ENCODE measurements around the gene SLC30A1.
"Not testable (repeated sequence)": the region's sequence is repeated elsewhere in the genome, so short reads cannot be mapped to it uniquely, and the experiment has no call there.

Gene SLC30A1, protein sequence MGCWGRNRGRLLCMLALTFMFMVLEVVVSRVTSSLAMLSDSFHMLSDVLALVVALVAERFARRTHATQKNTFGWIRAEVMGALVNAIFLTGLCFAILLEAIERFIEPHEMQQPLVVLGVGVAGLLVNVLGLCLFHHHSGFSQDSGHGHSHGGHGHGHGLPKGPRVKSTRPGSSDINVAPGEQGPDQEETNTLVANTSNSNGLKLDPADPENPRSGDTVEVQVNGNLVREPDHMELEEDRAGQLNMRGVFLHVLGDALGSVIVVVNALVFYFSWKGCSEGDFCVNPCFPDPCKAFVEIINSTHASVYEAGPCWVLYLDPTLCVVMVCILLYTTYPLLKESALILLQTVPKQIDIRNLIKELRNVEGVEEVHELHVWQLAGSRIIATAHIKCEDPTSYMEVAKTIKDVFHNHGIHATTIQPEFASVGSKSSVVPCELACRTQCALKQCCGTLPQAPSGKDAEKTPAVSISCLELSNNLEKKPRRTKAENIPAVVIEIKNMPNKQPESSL

DNA sequence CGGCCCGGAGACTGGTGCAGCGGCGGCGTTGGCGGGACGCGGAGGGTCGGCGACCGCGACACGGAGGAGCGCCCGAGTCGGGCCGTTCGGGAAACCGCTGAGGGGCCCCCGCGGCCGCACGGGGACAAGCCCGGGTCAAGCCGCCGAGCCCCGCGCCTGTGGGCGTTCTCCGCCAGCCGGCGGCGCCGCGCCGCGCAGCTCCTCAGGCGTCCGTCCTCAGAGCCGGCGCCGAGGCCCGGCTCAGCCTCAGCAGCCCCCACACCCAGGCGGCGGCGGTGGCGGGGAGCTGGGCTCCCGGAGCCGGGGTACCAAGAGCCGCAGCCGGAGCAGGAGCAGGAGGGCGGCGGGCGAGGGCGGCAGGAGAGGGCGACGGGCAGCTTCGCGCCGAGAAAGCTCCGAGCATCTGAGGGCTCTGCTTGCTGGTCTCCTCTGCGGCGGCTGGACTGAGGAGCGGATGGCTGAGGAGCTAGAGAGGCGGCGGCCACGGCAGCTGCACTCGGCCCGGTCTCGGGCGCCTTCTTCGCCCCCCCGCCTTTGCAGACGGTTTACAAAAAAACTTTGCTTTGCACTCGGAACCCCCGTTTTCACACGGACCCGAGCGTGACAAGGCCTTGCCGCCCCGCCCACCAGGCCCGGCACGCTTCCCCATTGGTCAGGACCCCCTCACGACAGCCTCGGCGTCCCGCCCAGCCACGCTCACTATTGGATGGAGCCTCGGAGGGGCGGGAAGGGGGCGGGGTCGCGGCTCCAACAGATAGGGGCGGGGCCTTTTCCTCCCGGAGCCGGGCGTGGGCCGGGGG is at the start of gene SLC30A1:
Gene SLC30A1, minus strand, starts transcription at position 522 of the 800 bp plus-strand sequence. CDS start 549 bp downstream, outside the sequence.
- DNase-seq (ENCODE audit: low spot score): peak; percentile 99

- DNase-seq (ENCODE audit: low spot score): no peak
Measured at GRCh38 chr1:211628417-211628816, 49.5 kb upstream of the SLC30A1 start.

- no peak for DNase-seq (ENCODE audit: low spot score)
Measured at GRCh38 chr1:211627259-211627658, 48.3 kb upstream of the SLC30A1 start.

- not testable (repeated sequence) for DNase-seq (ENCODE audit: low spot score)
Measured at GRCh38 chr1:211625866-211626265, 46.9 kb upstream of the SLC30A1 start.

- peak; percentile 29 for DNase-seq (ENCODE audit: low spot score)
Measured at GRCh38 chr1:211625040-211625439, 46.1 kb upstream of the SLC30A1 start.

DNA sequence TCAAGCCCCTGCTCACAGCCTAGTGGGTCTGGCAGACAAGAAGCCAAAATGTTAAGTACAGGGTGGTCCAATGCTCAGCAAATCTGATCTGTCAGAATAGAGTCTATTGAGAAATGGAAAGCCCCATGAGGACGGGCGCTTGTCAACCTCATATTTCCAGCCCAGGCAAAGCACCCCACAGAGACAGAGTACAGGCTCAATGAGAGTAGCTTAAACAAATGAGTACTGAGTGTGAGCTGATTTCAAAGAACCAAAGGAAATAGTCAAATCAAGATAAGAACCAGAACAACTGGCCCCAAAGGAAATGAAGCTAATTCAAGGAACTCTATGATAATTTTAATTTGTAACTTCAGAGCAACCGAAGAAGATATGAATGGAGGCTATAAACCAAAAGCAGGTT is 44.6 kb upstream of the SLC30A1 start:
- DNase-seq (ENCODE audit: low spot score): no peak

- no peak for DNase-seq (ENCODE audit: low spot score)
Measured at GRCh38 chr1:211621447-211622198, 42.7 kb upstream of the SLC30A1 start.

DNA sequence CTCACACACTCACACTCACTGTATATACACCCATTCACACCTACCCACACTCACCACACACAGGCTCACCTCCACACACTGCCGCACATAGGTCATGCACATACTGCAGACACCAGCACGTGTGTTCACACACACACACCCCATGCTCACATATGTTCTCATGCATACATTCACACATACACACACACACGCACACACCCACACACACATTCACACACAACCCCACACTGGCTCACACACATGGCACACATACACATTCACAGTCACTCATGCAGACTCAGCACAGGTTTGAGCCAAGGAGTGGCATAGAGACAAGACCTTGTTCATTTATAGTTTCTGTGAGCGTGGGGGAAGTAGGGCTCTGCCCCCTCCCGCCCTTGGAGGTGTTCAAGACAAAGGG is 41.1 kb upstream of the SLC30A1 start:
- DNase-seq (ENCODE audit: low spot score): no peak

GRCh38 chr1:211619033-211619996 is 40.4 kb upstream of the SLC30A1 start:
- DNase-seq (ENCODE audit: low spot score): no peak

- no peak for DNase-seq (ENCODE audit: low spot score)
Measured at GRCh38 chr1:211616965-211617297, 38.0 kb upstream of the SLC30A1 start.

GRCh38 chr1:211616231-211616964 is 37.4 kb upstream of the SLC30A1 start:
- no peak for DNase-seq (ENCODE audit: low spot score)

DNA sequence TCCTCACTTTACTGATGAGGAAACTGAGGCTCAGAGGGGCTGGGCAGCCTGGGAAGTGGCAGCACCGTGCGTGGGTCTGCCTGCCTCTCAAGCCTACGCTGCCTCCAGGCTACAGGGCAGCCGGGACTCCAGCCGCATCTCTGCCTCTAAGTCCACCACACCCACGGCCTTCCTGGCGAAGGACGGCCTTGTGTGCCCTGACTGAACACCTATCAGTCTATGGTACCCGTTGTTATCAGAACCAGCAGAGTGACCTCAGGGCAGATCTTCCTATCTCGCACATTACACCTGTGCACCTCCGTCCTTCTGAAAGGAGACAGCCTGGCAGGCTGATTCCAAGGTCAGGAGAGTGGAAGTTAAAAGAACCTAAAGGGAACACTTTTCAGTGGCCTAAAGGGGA is 35.7 kb upstream of the SLC30A1 start:
- no peak for DNase-seq (ENCODE audit: low spot score)

GRCh38 chr1:211613951-211614350 is 35.0 kb upstream of the SLC30A1 start:
- DNase-seq (ENCODE audit: low spot score): no peak

DNA sequence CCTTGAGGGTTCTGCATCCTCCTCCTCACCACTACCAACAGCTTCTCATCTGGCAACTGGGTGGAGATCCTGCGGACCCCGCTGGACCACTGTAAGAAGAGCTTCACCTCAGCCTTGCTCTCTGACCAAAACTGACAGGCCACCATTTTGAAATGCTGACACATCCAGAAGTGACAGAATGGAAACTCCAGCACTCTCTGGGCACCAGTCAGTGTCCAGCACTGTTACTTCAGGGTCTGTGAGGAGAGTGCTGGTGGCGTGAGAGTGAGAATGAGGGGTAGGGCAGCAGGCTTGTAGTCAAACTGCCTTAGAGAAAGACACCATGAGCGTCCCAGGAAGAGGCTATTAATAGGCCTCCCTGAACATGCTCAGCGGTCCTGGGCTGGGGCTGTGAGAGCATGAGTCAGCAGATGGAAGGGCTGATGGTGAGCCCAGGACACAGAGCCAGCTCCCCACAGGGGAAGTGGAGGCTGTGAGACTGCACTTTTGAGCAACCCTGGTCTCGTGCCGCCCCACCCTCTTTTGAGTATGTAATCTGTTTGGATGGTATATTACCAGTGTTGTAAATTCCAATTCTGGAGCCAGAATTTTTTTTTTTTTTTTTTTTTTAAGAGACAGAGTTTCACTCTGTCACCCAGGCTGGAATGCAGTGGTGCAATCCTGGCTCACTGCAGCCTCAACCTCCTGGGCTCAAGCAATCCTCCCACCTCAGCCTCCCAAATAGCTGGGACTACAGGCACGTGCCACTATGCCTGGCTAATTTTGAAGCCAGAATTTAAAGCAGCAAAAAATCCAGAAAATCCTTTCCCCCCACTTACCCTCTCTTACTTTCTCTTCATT is 34.4 kb upstream of the SLC30A1 start:
- no peak for DNase-seq (ENCODE audit: low spot score)

GRCh38 chr1:211612786-211613107 is 33.8 kb upstream of the SLC30A1 start:
- DNase-seq (ENCODE audit: low spot score): no peak

GRCh38 chr1:211611818-211612217 is 32.9 kb upstream of the SLC30A1 start:
- no peak for DNase-seq (ENCODE audit: low spot score)

DNA sequence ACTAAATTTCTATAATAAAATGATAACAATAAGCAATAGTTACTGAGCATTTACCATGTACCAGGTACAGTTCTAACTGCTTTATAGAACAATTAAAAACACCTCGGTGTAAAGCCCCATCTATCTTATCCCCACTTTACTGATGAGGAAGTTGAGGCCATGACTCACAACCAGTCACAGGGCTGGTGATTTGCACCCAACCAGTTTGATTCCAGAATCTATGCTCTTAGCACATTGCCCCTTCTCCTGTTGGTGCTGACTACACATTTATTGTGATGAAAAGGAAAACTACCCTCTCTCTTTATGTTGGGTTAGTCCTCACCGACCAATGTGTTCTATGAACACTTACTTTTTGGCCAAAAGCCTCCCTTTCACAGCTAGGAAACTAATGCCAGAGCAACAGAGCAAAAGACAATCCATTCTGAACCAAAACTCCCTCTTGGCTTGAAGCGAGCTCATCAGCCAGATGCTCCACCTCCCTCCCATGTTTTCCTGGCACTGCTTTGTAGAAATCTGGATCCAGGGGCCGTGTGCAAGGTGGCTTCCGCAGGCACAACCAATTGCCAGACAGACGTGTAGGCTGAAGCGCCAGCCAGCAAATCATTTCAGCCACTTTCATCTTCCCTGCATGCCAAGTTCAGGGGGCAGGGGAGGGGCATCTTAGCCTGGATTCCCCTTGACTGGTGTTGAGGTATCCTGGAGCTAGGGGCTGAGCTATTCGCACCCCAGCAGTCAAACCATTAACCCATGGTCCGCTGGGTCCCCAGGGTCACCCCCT is 32.0 kb upstream of the SLC30A1 start:
- DNase-seq (ENCODE audit: low spot score): no peak

DNA sequence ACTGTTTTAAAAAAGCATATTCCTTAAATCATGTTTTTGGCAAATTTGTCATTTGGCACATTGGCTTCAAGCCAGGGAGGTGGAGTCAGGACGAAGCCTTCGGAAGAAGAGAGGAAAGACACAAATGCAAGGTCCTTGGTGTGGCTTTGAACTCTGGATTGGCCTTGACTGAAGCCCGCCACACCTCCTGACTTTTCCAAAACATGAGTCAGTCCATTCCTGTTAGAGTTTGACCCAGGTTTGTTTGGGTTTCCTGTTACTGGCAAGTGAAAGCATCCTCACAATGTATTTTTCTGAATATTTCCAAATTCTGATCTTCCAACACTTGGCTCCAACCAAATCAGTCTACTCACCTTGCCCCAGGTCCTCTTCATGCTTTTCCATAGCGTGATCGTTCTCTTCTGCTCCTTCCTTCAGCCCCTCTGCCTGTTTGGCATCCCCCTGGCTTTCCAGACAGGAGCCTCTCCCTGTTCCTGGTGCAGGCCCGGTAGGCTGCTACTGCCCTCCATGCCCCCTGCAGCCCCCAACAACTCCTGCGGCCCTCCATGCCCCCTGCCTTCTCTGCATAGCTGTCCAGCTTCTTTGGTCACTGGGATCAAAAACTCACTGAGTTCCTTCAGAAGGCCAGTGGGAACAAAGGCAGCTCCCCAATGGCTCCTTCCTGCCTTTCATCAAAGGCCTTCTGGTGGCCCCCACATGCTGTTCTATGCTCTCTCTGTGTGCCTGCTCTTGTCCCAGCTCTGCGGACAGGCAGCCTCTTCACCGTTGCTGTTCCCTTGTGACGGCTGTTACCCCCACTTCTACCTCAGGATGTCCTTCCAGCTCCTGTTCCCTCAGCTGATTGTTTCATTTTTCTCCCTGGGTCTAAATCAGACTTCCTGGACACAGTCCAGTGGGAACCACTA is 30.4 kb upstream of the SLC30A1 start:
- DNase-seq (ENCODE audit: low spot score): no peak
